T-helper 2 cell treated with Interferon-gamma antibody and Interleukin-4, amounts not matched to agents 100 ng/mL and 5 ng/mL, for 36 hours (primary cell): ENCODE results near the gene TTC16. TPM values are rescaled to one million over a fixed set of nuclear protein-coding genes. Genes with fewer than 3 reads are reported as not detected.

Experiments used
- intact Hi-C: fragments of 100-400 bp; cut with micrococcal nuclease; formaldehyde crosslinking; loops from one replicate; pipeline ENCODE4 v1.15.1; 2023
- total RNA-seq: library from RNA; stranded (reverse); gene quantifications from 2 replicates; pipeline ENCODE4 v1.2.3, GENCODE V29; 2022

Gene TTC16
- total RNA-seq, 1 donor from 2014 or later = 0.27 TPM

DNA sequence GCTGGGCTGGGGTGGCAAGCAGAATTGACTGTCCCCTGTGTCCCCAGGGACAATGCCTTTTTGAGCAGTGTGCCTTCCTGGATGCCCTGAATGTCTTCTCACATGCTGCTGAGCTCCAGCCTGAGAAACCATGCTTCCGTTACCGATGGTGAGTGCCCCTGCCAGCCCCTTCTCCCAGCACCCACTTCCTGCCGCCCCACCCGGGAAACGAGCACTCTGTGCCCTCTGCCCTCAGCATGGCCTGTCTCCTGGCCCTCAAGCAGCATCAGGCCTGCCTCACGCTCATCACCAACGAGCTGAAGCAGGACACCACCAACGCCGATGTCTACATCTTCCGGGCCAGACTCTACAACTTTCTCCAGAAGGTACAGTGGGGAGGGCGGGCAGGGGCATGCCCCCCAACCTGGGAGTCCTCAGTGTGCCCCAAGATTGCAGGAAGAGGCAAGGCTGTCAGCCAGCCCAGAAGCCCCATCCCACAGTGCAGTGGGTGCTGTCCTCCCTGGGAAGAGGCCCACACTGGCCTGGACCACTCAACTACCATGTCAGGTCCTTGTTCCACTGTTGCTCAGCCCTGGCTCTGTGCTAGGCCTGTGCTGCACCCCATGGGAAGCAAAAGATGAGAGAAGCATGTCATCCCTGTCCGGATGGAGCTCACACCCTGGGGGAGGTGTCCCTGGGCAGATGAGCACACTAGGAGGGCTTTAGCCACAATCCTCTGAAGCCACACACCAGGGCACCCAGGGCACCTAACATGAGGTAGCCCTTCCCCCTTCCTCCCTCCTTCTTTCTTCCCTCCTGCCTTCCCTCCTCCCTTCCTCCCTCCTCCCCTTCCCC is 4.4 kb downstream of the TTC16 start:
- intact Hi-C loops = no loop called here

- intact Hi-C loops = no loop called here
Observed at GRCh38 chr9:127720865-127721227, 5.0 kb downstream of the TTC16 start.

- intact Hi-C loops = no loop called here
Observed at GRCh38 chr9:127721391-127721821, 5.5 kb downstream of the TTC16 start.

DNA sequence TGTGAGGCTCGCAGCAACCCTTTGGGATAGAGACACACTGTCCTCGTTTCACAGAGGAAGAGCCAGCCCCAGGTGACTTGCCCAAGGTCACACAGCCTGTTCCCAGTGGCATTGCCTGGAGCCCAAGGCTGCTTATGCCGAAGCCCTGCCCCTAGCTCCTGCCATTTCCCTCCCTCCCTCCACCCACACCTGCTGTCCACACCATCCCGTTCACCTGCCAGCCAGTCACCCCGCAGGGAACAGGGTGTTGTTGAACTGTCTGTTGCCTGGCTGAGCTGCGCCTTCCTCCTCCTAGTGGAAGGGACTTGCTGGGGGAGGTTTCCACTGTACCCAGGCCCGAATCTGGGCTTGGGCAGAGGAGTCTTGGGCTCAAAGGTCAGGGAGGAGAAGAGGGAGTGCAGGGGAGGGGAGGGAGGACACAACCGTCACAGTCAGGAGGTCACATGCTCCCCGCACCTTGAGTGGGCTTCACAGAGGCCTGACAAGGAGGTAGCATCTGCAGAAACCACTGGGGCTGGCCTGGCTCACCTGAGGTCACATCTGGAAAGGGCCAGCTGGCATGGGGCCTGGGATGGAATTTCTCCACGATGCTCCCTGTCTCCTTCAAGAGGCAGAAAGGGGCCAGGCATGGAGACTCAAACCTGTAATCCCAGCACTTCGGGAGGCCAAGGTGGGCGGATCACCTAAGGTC is 6.3 kb downstream of the TTC16 start:
- intact Hi-C loops = no loop called here

- intact Hi-C loops = no loop called here
Observed at GRCh38 chr9:127723013-127723412, 7.1 kb downstream of the TTC16 start.

GRCh38 chr9:127723444-127723843 is 7.6 kb downstream of the TTC16 start:
- intact Hi-C loops = no loop called here

DNA sequence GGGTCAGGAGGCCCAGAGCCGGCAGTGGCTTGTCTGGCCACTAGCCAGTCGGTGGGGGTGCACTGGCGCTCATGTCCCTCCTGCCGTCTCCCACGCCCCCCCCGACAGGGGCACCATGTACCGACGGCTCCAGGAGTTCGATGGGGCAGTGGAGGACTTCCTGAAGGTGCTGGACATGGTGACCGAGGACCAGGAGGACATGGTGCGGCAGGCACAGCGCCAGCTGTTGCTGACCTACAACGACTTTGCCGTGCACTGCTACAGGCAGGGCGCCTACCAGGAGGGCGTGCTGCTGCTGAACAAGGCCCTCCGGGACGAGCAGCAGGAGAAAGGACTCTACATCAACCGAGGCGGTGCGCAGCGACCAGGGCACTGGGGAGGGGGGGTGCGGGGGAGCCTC is 8.1 kb downstream of the TTC16 start:
- intact Hi-C loops = no loop called here

DNA sequence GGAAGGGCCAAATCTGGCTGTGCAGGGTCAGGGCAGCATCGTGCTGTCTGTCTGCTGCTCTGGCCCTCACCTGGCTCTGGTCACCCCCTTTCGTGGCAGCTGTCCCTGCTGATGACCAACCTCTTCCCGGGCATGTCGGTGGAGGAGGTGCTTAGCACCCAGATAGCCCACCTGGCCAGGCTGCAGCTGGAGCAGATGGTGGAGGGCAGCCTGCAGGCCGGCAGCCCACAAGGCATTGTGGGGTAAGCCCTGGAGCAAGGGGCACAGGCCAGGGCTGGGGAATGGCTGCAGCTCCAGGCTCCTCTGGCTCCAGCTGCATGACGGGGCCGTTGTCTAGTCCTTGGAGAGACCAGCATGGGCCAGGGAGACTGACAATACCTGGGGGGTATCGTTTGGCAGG is 11.0 kb downstream of the TTC16 start:
- intact Hi-C loops = no loop called here

- intact Hi-C loops = no loop called here
Observed at GRCh38 chr9:127728808-127729207, 12.9 kb downstream of the TTC16 start.

- intact Hi-C loops = loop anchor here (10.0 kb wide), 1 partner anchor 505 kb away; no protein-coding TSS in a partner anchor
Observed at GRCh38 chr9:127729522-127730256, 13.8 kb downstream of the TTC16 start.

DNA sequence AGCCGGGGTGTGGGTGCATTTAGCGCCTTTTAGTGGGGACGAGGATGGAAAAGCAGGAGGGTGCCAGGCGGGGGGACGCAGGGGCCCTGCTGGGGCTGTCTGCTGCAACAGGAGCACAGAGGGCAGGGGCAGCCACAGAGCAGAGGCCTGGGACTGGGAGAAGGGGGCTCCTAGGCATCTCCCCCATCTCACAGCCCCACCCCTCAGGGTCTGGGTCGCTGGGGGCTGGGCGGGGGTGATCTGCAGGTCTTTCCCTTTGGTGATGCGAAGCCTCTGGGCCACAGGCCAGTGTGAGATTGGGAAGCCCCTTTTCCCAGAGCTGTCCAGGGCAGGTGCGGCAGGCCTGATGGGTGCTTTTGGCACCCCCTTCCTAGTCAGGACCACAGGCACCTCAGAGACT is 14.4 kb downstream of the TTC16 start:
- intact Hi-C loops = loop anchor here (10.0 kb wide), 1 partner anchor 505 kb away; no protein-coding TSS in a partner anchor

GRCh38 chr9:127730799-127731410 is 15.0 kb downstream of the TTC16 start:
- intact Hi-C loops = loop anchor here (10.0 kb wide), 1 partner anchor 506 kb away; no protein-coding TSS in a partner anchor

GRCh38 chr9:127731938-127732337 is 16.1 kb downstream of the TTC16 start:
- intact Hi-C loops = loop anchor here (10.0 kb wide), 1 partner anchor 507 kb away; no protein-coding TSS in a partner anchor

- intact Hi-C loops = loop anchor here (10.0 kb wide), 1 partner anchor 508 kb away; no protein-coding TSS in a partner anchor
Observed at GRCh38 chr9:127732444-127732843, 16.6 kb downstream of the TTC16 start.

- intact Hi-C loops = loop anchor here (1.0 to 10.0 kb wide), 4 partner anchors 143 to 509 kb away; no protein-coding TSS in a partner anchor
Observed at GRCh38 chr9:127733614-127734013, 17.7 kb downstream of the TTC16 start.

DNA sequence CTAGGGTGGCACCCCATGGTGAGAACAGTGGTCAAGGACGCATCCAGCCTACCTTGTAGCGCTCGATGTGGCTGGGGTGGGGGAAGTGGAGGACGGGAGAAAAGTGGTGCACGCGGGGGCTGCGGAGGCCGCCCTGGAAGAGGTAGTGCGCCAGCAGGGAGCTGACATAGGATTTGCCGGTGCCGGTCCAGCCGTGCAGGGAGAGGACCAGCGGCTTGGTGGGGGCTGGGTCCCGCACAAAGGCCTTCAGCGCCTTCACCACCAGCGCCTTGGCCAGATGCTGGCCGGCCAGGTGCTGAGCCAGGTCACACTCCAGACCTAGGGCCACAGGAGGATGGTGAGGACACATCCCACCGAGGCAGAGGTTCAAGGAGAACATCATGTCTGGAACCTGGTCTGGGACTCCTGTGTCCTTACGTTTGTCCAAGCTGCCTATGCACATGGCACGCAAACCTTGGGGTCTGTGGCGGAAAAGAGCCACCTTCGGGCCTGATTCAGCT is 18.4 kb downstream of the TTC16 start:
- intact Hi-C loops = loop anchor here (1.0 to 10.0 kb wide), 4 partner anchors 144 to 509 kb away; no protein-coding TSS in a partner anchor

DNA sequence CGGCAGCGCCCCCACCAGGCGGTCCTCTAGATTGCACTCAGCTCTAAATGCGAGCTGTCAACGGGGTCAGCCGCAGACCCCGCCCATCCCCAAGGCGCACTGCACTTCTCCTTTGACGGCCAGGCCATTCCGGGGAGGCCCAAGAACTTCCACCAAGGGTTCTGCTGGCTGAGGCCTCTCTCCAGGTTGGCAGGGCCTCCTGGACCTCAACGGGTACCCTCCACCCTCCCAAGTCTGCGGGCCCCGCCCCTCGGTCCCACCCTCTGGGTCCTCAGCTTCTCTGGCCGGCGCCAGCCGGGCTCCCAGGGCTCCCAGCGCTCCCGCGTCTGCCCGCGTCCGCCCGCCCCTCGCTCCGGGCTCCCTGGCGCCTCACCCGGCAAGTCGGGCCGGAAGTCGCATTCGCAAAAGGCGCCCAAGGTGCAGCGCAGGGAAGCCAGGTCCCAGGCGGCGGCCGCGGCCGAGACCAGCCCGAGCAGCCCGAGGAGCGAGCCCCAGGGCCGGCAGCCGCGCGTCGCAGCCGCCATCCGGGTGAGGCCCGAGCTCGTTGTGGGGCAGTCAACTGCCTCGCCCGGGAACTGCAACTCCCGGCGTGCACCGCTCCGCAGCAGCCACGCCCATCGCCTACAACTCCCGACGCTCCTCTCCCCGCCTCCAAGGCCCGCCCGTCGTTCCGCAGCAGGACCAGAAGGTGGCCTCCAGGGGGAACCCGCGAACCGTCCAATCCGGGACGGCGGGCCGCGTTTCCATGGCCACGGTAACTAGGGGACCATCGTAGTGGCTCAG is 19.1 kb downstream of the TTC16 start, which contains the start of gene TOR2A:
Gene TOR2A (minus strand): TSS at position 548 of the 783 bp plus-strand sequence. CDS start 24 bp downstream, at position 524.
- intact Hi-C loops = loop anchor here (1.0 to 10.0 kb wide), 9 partner anchors 20 to 510 kb away; partner anchors contain the start of genes PTRH1 and ZNF79

- intact Hi-C loops = loop anchor here (1.0 to 10.0 kb wide), 7 partner anchors 20 to 511 kb away; partner anchors contain the start of genes PTRH1 and ZNF79
Observed at GRCh38 chr9:127735530-127736185, 19.8 kb downstream of the TTC16 start.

DNA sequence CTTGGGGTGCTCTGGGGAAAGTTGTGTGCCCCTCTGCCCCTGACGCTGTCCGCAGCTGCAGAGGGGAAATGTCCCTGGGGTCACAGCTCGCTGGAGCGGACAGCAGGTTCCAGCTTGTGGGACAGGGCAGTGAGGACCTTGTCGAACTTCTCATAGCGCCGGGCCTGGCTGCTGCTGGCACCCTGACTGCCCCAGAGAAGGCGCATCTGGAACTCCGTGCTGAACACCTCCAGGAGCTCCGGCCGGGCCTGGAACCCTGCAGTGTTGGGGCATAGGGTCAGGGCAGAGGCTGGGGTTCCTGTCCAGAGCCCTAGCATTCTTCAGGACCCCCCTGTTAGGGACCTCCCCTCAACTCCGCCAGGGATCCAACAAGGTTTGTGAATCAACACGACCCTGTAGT is 22.8 kb downstream of the TTC16 start:
- intact Hi-C loops = loop anchor here (10.0 kb wide), 1 partner anchor 514 kb away; no protein-coding TSS in a partner anchor
